Stimulated activated CD8-positive, alpha-beta memory T cell treated with anti-CD3 and anti-CD28 coated beads, Interleukin-7, amount 100 ng/mL, for 48 hours (primary cell): ENCODE data around the gene ANKMY1.
"Not testable (repeated sequence)": the region's sequence is repeated elsewhere in the genome, so short reads cannot be mapped to it uniquely, and the experiment has no call there.

ENCODE experiments used
- DNase-seq, 2 donors: peaks; one replicate each; pipeline ENCODE4 v3.0.0-alpha.2; 2020; ENCODE audit warnings: low read depth in 1 of 2; ENCODE audit errors: extremely low read depth in 1 of 2

ANKMY1 gene

GRCh38 chr2:240569523-240569997, 11.8 kb upstream of the ANKMY1 start:
- DNase-seq, result no peak

DNA sequence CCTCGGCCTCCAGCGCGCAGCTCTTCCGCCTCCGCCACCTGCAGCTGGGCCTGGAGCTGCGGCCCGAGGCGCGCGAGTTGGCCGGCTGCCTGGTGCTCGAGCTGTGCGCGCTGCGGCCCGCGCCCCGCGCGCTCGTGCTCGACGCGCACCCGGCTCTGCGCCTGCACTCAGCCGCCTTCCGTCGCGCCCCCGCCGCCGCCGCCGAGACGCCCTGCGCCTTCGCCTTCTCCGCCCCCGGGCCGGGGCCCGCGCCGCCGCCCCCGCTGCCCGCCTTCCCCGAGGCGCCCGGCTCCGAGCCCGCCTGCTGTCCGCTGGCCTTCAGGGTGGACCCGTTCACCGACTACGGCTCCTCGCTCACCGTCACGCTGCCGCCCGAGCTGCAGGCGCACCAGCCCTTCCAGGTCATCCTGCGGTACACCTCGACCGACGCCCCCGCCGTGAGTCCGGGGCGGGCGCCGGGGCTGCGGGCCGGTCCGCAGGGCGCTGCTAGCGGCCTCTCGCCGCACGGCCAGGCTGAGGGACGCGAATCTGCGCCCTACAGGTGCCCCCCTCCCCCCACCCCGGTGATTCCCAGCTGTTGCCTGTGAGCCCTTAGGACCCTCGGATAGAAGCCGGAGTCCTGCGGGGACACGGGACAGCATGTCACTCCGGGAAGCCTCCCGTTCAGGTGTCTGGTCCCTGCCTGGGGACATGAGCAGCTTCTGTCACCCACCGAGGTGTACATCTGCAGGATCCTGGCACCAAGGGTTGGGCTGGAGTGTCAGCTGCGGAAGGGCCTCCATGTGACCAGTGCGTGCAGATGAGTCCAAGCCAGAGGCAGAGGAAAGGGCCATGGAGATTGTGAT, 11.1 kb upstream of the ANKMY1 start:
- no peak for DNase-seq

- no peak for DNase-seq
Observed at GRCh38 chr2:240567872-240568677, 10.3 kb upstream of the ANKMY1 start, which contains the start of gene RNPEPL1. TSS of gene RNPEPL1 (plus strand) at chr2:240568484. CDS start at chr2:240568587, 103 bp downstream.

DNA sequence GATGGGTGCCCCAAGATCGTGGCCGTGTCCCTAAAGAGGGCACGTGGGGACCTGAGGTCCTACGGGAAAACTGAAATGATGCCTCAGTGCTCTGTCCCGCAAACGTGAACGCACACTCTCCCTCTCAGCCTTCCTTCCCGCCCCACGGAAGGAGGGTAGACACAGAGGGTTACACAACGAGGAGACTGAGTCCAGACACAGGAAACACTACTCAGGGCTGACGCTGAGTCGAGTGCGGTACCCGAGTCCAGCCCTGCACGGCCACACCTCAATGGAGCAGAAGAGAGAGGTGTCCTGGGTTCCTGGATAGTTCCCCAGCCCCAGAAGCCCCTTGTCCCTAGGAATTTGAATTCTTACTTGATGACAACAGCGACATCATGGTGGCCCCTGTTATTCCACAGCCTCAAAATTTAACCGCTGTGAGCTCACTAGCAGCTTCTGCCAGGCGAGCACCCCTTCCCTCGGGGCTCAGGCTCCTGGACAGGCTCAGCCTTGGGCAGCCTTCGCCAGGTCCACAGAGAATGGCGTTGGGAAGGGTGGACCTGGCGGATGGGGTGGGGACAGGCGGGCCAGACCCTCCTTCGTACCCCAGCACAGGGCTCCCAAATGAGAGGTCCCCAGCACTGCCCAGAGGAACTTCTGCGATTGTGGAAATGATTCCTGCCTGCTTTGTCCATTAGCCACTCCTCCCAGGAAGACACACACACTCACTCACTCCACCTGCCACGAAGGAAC, 9.5 kb upstream of the ANKMY1 start:
- DNase-seq, result no peak

GRCh38 chr2:240566203-240567136, 8.7 kb upstream of the ANKMY1 start:
- DNase-seq, result peak; percentile 92 to 96

DNA sequence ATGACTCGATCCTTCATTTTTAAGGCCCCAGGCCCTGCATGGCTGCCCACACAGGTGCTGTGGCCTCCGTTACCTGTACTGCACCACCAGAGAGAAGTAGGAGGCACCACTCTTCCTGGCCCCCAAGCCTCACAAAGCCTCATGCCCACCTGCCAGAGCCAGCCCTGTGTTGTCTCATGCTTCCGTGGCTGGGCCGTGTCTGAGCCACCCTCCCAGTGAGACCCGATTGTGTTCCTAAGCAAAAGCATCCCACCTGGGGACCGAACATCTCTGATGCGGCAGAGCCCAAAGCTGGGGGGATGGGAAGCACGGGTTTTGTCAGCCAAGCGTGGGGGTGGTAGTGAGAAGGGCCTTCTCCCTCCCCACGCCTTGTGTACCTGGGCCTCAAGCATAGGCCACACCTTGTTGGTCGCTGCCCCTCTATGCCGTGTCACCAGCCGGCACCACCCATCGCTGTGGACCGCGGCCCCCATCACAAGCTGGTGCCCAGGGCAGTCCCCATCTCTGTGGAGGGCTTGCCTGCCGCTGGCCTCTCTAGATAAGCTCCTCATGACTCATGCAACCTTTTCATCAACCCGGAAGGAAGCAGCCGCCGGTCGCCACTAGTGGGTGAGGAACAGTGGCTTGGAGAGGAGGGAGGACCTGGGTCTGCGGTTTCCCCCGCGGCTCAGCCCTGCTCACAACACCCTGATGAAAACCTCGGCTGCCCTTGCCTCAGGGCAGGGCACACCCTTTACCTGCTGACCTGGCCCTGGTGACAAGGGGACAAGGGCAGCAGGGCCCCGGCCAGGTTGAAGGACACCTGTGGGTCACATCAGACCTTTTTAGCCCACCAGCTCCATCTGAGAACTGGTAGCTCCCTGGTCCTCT, 7.8 kb upstream of the ANKMY1 start:
- peak; percentile 90 to 92 for DNase-seq

DNA sequence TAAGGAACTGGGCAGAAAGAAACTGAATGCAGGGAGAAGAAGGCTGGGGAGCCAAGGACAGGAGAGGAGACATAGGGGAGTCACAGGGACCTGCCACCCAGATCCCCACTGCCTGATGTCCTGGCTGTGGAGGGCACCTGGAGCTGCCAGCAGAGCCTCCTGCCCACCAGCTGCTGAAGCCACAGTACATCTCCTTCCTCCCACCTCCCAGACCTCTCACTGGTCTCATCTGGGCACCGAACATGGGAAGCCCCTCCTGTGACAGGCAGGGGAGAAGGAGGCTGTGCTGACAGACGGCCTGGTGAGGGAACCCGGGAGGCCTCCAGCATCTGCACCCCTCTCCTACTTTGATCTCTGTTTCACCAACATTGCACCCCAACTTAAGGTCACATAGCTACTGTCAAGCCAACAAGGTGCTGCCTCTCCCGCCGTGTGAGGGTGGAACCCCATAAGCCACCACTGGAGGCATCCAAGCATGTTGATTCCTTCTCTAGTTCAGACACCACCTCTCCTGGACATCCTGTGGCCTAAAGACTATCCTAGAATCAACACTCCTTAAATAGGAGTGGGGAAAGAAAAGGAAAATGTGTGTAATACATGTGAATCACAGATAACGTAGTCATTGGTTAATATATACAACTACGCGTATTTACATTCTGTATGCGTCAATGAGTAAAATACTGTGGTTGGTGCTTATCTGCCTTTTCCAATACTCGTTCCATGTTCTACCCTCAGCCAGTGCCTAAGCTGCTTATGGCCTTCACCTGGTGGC, 7.0 kb upstream of the ANKMY1 start:
- no peak for DNase-seq

DNA sequence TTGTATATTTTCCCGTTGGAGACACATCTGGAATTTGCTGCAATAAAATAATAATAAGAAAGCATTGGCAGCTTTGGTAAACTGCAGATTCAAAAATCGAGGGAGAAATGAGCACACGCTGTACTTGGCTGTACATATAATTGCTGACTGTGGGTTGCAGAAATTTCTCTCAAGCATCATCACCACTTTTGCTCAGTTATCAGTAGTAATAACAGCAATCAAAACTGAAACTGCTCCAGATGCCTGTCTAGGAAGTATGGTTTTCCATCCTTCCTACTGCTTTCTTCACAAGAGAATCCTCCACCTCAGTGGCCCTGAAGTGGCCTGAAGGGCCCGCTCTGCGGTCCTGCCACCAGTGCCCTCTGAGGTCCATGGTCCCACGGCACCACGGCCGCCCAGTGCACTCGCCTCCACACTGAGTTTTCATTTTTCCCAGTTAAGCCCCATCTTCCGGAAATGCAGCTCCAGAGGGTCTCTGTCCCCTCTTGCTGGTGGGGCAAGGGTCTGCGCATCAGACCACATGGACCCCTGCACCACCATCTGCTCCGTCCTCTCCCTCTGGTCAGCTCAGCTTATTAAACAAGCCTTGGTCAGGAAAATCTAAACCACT, 6.3 kb upstream of the ANKMY1 start:
- no peak for DNase-seq

DNA sequence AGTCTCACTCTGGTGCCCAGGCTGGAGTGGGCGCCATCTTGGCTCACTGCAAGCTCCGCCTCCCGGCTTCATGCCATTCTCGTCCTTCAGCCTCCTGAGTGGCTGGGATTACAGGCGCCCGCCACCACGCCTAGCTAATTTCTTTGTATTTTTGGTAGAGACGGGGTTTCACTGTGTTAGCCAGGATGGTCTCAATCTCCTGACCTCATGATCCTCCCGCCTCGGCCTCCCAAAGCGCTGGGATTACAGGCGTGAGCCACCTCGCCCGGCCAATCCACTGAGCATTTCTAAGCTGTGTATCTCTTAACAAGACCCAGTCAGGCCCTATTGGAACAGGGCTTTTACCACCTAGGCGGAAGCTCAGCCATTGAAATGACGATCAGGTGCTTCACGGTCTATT, 5.4 kb upstream of the ANKMY1 start:
- not testable (repeated sequence) for DNase-seq

GRCh38 chr2:240561325-240561971, 3.7 kb upstream of the ANKMY1 start:
- no peak for DNase-seq

DNA sequence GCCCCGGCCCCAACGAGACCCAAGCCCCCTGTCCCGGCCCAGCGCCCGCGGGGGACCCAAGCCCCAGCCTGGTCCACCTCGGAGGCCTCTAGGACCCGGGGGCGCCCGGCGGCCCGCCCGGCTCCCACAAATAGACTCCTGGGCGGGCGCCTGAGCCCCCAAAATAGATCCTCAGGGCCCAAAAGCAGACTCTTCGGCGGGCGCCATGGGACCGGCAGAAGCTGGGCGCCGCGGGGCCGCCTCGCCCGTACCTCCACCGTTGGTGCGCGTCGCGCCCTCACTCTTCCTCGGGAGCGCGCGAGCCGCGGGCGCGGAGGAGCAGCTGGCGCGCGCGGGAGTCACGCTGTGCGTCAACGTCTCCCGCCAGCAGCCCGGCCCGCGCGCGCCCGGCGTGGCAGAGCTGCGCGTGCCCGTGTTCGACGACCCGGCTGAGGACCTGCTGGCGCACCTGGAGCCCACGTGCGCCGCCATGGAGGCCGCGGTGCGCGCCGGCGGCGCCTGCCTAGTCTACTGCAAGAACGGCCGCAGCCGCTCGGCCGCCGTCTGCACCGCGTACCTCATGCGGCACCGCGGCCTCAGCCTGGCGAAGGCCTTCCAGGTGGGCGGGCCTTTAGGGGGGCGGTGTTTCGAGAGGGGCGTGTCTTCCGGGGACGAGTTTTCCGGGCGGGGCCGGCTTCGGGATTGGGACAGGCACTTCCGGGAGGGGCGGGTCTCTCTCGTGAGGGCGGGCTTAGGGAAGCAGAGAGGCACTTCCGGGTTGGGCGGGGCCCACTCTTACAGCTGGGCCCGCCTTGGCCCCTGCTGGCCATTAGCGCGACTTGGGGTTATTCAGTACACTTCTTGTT, 2.9 kb upstream of the ANKMY1 start:
- DNase-seq, result peak; percentile 96 to 99

DNA sequence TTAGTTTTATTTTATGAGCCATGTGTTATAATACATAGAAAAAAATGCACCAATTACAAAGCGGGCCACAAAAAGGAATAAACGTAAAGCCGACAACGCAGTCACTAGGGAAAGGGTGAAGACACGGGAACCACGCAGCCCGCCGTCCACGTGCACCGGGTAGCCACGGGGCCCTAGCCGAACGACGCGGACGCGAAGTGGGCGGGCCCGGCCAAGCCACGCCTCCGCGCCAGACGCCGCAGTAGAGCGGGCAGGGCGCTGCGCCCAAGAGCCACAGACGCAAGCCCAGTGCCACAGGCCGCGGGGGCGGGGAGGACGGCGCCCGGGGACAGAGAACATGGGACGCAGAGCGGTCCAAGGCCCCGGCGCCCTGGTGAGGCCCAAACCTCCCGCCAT, 2.3 kb upstream of the ANKMY1 start, which contains the start of gene DUSP28:
DUSP28 (plus strand) TSS at position 274 of the 396 bp plus-strand sequence. CDS start 328 bp downstream, outside the sequence.
- peak; percentile 85 to 90 for DNase-seq

GRCh38 chr2:240559286-240559685, 1.5 kb upstream of the ANKMY1 start:
- no peak for DNase-seq

- DNase-seq, result no peak
Observed at GRCh38 chr2:240558236-240558761, 511 bp upstream of the ANKMY1 start.

DNA sequence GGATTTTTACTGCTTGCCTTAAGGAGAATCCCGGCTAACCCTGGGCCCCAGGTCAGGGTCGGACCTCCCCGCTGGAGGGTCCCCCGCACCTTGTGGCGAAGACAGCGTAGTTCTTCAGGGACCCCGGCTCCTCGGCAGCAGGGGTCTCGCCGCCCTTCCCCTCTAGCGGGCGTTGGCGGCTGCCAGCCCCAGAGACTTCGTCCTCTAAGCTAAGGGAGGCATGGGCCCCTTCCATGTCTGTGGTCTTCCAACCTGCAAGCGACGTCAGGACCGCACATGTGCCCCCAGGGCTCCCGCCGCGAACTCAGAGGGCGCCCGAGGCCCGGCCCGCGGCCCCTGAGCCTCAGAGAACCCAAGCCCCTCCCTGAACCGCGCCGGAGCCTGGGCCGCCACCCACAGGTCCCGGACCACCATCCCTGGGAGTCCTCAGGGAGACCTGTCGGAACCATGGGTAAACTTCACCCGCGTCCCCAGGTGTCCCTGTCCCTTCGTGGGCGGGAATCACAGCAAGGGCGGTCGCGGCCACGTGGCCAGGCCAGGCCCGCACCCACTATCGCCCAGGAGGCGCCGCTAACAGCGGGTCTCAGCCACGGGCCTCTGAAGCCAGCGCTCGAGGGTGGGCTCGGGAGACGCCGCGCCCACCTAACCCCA, 562 bp downstream of the ANKMY1 start:
- no peak for DNase-seq
